ENCODE results near the gene TTC7B. TPM values are rescaled to one million over a fixed set of nuclear protein-coding genes. Genes with fewer than 3 reads are reported as not detected.

TTC7B gene
- total RNA-seq, 4 donors from 2014 or later = 31.0 to 49.7 (median 45.1) TPM

GRCh38 chr14:90579816-90580215 is 236.4 kb downstream of the TTC7B start:
- TF ChIP-seq CTCF (IDR thresholded peaks at IDR 0.05; ENCODE audit: low read depth) = no peak

GRCh38 chr14:90579088-90579487 is 237.1 kb downstream of the TTC7B start:
- TF ChIP-seq CTCF (IDR thresholded peaks at IDR 0.05; ENCODE audit: low read depth) = no peak

GRCh38 chr14:90578283-90578985 is 237.8 kb downstream of the TTC7B start:
- TF ChIP-seq CTCF (IDR thresholded peaks at IDR 0.05; ENCODE audit: low read depth) = no peak

- TF ChIP-seq CTCF (IDR thresholded peaks at IDR 0.05; ENCODE audit: low read depth) = no peak
Measured at GRCh38 chr14:90577661-90578282, 238.5 kb downstream of the TTC7B start.

GRCh38 chr14:90576981-90577660 is 239.1 kb downstream of the TTC7B start:
- no peak for TF ChIP-seq CTCF (IDR thresholded peaks at IDR 0.05; ENCODE audit: low read depth)

GRCh38 chr14:90576581-90576980 is 239.6 kb downstream of the TTC7B start:
- no peak for TF ChIP-seq CTCF (IDR thresholded peaks at IDR 0.05; ENCODE audit: low read depth)

- TF ChIP-seq CTCF (IDR thresholded peaks at IDR 0.05; ENCODE audit: low read depth) = no peak
Measured at GRCh38 chr14:90575781-90576180, 240.4 kb downstream of the TTC7B start.

Measured in subcutaneous adipose tissue (tissue), 4 donors.